ENCODE measurements around the gene CCDC88C. TPM values are rescaled to one million over a fixed set of nuclear protein-coding genes. Genes with fewer than 3 reads are reported as not detected.

CCDC88C gene
- total RNA-seq, 1 experiment from 2014 or later = 2.0 TPM

DNA sequence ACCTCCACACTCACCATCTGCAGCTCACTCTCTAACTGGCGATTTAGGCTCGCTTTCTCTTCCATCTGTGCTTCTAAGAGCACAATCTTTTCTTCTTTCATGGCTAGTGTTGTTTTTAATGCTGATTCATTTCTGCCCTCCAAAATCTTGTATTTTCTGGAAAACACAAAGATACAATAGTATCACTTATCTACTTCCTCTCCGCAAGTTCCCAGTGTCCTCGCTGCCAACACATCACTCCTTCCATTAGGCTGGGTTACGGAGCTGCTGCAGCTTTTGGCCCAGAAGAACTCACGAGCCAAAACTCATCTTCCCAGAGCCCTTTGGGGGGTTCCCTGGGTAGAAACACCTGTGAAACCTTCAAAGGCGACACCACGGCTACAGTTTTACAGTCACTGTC, 109.3 kb downstream of the CCDC88C start:
- in situ Hi-C loops (cut with HindIII; ENCODE audit: low pct_unique_long_range_greater_than_20kb, low sequenced_read_pairs) = no loop called here

DNA sequence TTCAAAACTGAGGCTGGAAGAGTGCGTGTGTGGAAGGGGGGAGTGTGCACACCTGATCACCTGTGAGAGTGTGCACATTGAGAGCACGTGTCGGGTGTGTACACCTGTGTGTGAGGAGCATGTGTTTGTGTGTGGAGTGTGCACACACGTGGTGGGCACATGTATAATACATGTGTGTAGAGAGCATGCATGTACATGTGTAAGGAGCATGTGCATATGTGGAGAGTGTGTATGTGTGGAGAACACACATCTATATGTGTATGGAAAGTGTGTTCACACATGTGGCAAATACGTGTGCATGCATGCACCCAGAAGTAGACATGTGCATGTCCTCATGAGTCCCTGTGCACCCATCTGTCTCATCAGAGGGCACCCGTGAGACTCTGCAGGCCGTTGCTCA, 110.0 kb downstream of the CCDC88C start:
- no peak for DNase-seq (ENCODE audit: low read depth)
- in situ Hi-C loops (cut with HindIII; ENCODE audit: low pct_unique_long_range_greater_than_20kb, low sequenced_read_pairs) = no loop called here

More for the DNA sequence above, 109.3 kb downstream of the CCDC88C start:
- DNase-seq (ENCODE audit: low read depth) = no peak

DNA sequence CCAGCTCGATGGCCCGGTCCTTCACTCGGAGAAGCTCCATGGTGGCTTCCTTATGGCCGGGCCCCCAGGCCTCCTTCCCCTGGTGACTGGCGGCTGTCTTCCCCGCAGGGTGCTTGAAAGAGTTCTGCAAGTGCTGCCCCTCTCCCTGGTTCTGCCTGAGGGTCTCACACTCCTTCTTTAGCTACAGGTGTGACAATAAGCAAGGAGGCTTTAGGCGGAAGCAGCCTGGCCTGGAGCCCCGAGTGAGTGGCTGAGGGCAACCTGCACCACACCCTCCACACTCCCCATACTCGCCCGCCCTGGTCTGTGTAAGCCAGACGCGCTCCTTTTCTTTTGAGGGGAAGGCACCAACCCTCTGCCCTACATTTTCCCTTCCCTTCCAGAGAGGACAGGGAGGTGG, 110.6 kb downstream of the CCDC88C start:
- in situ Hi-C loops (cut with HindIII; ENCODE audit: low pct_unique_long_range_greater_than_20kb, low sequenced_read_pairs) = no loop called here
- DNase-seq (ENCODE audit: low read depth) = no peak

DNA sequence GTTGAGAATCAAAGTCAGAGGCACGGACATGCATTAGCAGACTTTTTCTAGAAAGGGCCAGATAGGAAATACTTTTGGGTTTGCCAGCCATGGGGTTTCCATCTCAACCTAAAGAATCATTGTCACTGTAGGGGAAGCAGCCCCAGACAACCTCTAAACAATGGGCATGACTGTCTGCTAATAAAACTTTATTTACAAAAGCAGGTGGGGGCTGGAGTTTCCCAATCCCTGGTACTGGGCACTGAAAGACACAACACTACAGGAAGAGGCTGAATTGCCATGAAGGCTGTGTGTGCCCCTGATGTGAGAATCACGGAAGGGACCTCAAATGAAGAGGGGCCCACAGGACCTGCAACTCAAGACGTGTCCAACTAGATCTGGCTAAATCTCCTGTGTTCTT, 111.1 kb downstream of the CCDC88C start:
- in situ Hi-C loops (cut with HindIII; ENCODE audit: low pct_unique_long_range_greater_than_20kb, low sequenced_read_pairs) = no loop called here
- no peak for DNase-seq (ENCODE audit: low read depth)

DNA sequence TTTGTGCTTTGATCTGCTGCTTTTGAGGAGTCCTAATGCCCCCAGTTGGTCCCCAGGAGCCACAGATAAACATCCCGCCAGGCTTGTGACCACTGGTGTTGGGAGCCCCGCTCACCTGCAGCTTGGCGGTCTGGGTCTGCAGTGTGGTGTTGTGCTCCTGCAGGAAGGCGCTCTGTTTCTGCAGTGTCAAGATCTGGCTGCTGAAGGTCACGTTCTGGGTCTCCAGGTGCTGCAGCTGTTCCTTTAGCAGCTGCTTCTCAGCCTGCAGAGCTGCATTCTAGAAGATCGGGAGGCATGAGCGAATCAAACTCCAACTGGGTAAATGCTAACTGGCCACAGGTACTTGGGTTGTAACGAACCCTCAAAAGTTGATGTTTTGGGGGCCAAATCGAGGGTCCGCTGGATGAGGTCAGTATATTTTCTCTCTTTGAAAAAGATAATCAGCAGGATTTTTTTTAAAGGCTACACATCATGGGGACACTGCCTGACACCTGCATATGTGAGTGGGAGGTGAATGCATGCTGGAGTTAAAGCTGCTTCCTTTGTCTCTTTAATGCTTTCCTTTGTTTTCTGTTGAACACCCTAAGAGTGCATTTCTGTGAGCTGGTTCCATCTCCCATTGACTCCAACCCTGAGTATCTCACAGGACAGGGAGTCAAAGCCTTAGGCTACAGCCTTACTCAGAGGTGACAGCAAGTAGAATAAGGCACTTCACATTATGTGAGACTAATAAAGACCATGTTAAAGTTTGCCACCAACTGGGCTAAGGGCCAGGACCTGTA, 111.8 kb downstream of the CCDC88C start:
- no peak for DNase-seq (ENCODE audit: low read depth)
- in situ Hi-C loops (cut with HindIII; ENCODE audit: low pct_unique_long_range_greater_than_20kb, low sequenced_read_pairs) = no loop called here

DNA sequence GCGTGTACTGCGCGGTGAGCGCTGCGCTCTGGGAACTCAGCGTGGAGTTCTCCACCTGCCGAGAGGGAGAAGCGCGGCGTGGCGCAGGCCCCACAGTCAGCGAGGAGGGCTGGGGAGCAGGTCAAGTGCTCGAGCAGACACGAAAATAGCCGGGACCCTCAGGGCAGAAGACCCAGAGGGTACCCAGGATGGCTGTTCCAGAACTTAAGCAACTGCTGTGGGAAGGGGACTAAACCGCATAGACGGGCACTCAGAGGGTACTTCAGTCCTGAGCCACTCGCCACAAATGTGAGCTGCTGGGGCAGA, 113.7 kb downstream of the CCDC88C start:
- no peak for DNase-seq (ENCODE audit: low read depth)
- in situ Hi-C loops (cut with HindIII; ENCODE audit: low pct_unique_long_range_greater_than_20kb, low sequenced_read_pairs) = no loop called here

DNA sequence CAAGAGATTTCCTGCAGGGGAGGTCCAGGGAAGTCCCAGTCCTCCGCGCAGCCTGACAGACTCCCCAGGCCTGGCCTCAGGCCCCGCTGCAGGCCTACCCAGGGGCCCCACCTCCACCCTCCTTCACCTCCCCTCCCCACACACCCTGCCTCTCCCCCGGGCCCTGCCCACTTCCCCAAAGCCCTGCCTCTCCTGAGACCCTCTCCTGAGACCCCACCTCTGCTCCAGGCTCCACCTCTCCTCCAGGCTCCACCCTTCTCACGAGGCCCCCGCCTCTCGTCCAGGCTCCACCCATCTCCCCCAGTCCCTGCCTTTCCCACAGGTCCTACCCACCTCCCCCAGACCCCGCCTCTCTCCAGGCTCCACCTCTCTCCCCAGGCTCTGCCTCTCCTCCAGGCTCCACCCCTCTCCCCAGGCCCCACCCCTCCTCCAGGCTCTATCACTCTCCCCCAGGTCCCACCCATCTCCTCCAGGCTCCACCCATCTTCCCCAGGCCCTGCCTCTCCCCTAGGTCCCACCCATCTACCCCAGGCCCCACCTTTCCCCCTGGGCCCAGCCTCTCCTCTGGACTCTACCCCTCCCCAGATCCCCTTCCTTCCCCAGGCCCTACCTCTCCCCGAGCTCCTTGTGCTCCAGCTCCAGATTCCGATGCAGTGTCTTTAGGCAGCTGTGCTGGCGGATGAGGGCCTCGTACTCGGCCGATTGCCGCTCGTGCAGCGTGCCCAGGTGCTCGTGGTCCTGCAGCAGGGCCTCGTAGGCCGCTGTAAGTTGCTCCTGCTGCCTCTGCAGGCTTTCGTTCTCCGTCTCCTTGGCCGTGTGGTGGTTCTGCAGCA, 114.3 kb downstream of the CCDC88C start:
- peak; percentile 22 for DNase-seq (ENCODE audit: low read depth)
- in situ Hi-C loops (cut with HindIII; ENCODE audit: low pct_unique_long_range_greater_than_20kb, low sequenced_read_pairs) = no loop called here

DNA sequence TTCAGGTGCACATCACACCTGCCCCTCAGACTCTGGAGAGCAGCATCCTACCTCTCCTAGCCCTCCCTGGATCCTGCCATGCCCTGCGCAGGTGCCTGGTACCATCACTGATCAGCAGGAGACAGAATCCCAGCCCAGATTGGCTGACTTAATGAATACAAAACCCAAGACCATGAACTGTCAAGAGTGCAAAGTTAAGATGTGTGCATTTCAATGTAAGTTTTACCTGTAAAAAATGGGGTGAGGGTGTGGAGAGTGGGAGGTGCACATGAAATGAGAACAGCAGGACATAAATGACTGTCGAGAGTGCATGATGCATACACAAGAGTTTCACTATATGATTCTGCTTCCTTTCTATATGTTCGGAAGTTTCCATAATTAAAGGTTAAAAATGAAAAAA, 115.2 kb downstream of the CCDC88C start:
- no peak for DNase-seq (ENCODE audit: low read depth)
- in situ Hi-C loops (cut with HindIII; ENCODE audit: low pct_unique_long_range_greater_than_20kb, low sequenced_read_pairs) = no loop called here

DNA sequence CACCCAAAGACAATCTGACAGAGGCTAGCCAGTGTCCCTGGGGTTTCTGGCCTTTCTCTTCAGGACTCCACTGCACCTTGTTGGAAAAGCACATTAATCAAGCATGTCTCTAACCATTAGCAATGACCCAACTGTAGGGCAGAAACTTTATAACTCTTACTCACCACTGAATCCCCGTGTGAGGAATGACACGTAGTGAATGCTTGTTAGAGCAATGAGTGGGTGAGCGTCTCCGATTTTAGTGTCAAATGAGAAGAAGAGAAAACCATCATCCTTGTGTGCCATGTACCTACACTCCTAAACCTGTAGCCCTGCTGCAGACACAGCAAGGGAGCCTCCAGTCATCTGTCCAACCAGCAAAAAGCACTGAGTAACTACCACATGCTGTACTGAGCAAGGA, 116.7 kb downstream of the CCDC88C start:
- DNase-seq (ENCODE audit: low read depth) = no peak
- in situ Hi-C loops (cut with HindIII; ENCODE audit: low pct_unique_long_range_greater_than_20kb, low sequenced_read_pairs) = no loop called here

DNA sequence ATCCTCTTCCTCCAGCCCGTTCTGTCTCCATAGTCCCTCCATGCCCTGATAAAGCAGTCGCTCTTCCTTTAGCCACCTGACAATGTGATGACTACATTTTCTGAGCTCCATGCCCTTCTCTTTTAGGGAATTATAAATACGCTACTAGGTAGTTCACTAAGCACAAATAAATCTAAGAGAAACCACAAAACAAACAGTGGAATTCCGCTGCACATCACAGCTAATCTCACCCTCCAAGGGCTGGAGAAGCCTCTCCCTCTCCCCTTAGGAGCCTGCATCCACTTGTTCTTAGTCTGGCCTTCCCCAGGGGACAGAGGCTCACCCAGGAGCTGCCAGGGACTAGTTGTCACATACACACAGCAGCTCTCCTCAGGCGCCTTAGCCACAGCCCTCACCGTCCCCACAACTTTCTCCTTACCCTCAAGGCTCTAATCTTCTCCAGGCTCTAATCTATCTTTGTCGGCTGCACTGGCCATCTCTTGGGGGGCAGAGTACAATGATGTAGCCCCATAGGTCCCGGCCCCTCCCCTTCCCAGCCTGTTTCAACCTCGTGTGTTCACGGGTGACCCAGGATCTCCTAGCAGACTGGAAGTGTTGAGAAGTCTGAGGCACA, 117.2 kb downstream of the CCDC88C start:
- DNase-seq (ENCODE audit: low read depth) = no peak
- in situ Hi-C loops (cut with HindIII; ENCODE audit: low pct_unique_long_range_greater_than_20kb, low sequenced_read_pairs) = no loop called here

DNA sequence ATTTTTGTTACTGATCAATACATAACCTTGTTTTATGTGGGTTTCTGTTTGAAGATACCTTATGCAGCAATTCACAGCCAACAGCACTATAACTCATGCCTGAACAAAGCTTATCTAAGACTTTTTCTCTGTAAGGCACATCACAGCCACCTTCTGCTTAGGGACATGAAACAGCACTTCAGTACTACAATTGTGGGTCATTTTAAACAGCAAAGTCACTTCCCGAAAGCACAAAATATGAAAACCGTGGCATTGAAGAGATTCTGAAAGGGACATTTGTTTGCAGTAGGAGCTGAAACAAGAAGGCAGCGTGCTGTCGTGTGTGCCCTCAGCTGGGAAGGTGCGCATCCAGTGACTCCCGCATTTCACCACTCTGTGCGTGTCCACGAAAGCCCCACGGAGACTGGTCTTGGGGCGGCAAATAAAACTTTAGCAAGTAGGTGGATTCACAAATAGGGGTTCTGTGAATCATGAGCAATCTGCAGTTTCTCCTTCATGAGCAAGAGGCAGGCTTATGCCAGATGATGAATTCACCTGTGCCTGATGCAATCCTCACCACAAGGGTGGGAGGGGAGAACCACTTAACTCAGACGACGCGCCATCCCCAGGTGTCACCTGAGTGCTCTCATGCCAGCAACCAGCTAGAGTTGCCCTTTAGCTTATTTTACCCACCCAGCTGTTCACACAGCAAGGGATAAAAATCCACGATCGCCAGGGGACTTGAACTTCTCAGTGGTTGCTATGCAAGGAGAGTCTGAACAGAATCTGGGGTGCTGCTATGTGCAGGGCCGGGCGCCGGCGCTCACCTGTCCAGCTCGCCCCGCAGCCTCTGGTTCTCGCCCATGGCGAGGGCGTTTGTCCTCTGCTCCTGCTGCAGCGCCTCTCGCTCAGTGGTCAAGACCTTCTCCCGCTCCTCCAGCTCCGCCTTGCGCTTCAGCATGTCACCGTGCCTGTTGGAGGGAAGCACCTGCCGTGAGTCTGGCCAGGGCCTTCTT, 118.2 kb downstream of the CCDC88C start:
- in situ Hi-C loops (cut with HindIII; ENCODE audit: low pct_unique_long_range_greater_than_20kb, low sequenced_read_pairs) = no loop called here
- no peak for DNase-seq (ENCODE audit: low read depth)

DNA sequence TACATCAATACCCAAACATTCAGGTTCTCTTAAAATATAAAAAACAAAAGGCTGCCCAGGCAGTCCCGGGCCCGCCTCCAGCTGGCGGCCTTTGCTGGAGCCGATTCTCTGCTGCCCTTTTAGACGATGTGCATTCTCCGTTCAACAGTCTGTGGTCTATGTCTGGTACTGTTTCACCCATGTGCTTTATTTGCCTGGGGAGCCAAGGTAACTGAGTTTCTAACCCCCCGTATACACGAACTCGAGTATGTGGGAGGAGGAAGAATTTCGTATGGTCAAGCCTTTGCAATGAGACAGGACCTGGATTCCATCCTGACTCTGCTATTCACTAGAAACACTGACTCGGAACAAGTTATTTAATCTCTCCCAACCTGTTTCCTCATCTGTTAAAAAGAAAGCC, 119.0 kb downstream of the CCDC88C start:
- no peak for DNase-seq (ENCODE audit: low read depth)
- in situ Hi-C loops (cut with HindIII; ENCODE audit: low pct_unique_long_range_greater_than_20kb, low sequenced_read_pairs) = no loop called here

DNA sequence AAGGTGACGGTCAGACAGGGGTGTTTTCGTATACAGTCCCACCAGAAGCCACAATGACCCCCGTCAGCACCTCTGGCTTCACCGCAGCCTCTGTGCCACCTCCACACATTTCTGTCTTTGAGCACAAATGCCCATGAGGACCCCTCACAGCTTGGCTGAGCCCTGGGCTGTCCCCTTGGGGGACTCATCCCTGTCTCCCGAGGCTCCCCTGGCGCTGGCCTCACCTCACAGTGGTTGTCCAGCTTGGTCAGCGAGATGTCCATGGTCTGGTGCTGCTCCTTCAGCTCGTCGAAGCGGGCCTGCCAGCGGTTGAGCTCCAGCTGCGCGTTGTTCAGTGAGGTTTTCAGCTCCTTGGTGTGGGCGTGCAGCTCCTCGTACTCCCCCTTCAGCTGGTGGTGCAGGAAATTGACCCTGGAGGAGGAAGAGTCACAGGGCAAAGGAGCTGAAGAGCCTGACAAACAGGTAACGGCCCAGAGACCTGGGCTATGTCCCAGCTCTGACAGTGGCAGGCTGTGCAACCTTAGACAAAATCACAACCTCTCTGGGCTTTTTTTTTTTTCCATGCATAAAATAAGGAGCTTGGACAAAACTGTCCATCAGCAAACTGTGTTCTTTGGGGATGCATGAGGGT, 120.4 kb downstream of the CCDC88C start:
- DNase-seq (ENCODE audit: low read depth) = no peak
- in situ Hi-C loops (cut with HindIII; ENCODE audit: low pct_unique_long_range_greater_than_20kb, low sequenced_read_pairs) = no loop called here

DNA sequence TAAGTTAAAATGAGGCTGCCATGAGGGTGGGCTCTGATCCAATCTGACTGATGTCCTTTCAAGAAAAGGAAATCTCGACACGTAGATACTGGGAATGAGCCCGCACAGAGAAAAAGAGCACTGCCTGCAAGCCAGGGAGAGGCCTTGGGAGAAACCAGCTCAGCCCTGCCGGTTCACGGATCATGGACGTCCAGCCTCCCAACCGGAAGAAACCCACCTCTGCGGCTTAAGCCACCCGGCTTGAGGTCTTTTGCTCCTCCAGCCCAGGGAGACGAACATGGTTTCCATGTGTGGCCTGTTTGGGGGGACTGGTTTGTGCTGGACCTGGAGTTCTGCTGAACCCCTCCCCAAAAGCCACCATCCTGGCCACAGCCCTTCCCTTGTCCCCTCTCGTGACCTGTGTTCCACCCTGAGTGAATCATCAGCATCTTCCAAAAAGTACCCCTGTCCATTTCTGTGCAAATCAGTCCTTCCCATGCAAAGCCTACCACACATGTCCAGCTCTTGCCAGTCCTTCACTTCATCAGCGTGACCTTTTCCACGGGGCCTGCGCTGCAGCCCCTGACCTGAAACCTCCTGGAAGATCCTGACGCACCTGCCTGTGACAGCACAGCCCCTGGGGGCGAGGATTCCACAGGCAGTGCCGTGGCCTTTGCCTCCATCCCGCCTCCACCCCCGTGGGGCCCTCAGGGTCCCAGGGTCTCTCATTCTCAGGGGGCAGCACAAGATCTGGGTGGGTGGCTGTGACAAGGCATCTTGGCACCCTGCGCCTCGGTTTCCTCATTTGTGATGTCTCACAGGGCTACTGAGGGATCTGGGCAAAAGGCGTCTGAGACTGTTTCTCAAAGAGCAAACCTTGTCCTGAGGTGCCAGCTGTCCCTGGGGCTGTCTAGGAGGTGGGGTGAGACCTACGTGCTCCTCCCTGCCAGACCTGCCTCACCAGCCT, 121.5 kb downstream of the CCDC88C start:
- in situ Hi-C loops (cut with HindIII; ENCODE audit: low pct_unique_long_range_greater_than_20kb, low sequenced_read_pairs) = no loop called here
- no peak for DNase-seq (ENCODE audit: low read depth)

DNA sequence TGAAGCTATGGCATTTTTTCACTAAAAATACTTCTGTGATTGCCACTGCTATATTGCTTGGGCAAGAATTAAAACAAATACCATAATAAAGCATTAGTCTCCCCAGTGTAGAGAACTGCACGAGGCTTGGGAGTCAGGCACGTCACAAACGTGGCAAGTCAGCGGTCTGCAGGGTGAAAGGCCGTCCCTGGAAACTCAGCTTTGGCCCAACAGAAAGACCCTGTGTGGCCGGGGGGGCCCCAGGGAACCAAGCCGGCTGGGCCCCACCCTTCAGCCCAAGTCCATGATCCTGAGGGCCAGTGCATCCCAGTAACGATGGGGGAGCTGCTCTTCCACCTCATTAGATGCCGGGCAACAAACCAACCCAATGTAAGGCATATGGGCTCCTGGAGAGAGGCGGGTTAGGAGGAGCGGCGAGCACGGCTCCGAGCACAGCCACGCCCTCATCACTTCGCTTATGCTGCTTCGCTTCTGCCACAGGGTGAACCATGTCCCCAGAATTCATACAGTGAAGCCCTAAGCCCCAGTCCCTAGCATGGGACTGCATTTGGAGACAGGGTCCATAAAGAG, 122.3 kb downstream of the CCDC88C start:
- DNase-seq (ENCODE audit: low read depth) = no peak
- in situ Hi-C loops (cut with HindIII; ENCODE audit: low pct_unique_long_range_greater_than_20kb, low sequenced_read_pairs) = no loop called here

DNA sequence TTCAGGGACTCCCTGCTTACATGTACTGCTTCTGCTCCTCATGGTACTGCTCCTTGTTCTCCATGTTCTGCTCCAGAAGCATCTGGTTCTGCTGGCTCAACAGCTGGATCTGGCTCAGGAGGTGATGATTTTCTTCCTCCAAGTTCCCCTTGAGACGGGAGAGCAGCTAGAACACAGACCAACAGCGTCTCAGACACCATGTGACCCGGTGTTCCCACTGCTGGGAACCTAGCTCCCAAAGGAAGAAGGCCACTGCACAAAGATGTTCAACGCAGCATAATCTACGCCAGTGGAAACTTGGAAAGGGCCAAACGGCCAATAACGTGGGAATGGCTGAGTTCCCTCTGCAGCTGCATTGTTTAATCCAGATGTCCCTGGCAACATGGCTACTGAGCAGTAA, 123.5 kb downstream of the CCDC88C start:
- no peak for DNase-seq (ENCODE audit: low read depth)
- in situ Hi-C loops (cut with HindIII; ENCODE audit: low pct_unique_long_range_greater_than_20kb, low sequenced_read_pairs) = no loop called here

DNA sequence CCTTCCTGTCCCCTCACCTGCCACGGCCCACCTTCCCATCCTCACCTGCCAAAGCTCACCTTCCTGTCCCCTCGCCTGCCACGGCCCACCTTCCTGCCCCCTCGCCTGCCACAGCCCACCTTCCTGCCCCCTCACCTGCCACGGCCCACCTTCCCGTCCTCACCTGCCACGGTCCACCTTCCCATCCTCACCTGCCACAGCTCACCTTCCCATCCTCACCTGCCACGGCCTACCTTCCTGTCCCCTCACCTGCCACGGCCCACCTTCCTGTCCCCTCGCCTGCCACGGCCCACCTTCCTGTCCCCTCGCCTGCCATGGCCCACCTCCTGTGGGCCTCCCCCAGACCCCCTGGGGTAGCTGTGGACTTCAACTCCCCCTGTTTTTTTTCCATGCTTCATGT, 124.3 kb downstream of the CCDC88C start:
- no peak for DNase-seq (ENCODE audit: low read depth)
- in situ Hi-C loops (cut with HindIII; ENCODE audit: low pct_unique_long_range_greater_than_20kb, low sequenced_read_pairs) = no loop called here
